ENCODE results near the gene FCHSD1. TPM values are rescaled to one million over a fixed set of nuclear protein-coding genes. Genes with fewer than 3 reads are reported as not detected.

FCHSD1 gene
- total RNA-seq, 1 experiment from 2014 or later, result 41.4 TPM

DNA sequence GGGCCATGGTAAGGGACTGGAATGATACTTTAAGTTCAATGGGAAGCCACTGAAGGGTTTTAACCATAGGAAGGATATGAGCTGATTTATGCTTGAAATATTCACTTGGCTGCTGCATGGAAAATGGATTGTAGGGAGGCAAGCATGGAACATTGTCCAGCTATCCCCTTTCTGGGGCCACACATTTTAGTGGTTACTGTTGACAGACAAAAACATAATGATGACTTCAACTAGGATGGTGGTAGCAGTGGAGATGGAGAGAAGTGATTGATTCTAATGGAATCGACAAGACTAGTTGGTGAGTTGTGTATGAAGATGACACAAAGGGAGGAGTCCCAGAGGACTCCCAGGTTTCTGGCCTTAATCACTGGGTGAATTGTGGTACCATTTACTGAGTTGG is 6.2 kb upstream of the FCHSD1 start:
- Mint-ChIP-seq H3K4me3 (ENCODE audit: low read depth, unreplicated experiment) (no peak overlapping the region), H3K36me3 (ENCODE audit: insufficient read depth, unreplicated experiment) (peaks cover 4% of the 10 kb centered on the region), H3K4me1 (ENCODE audit: low read depth, unreplicated experiment) (peaks cover 15% of the 10 kb centered on the region), H3K27ac (ENCODE audit: unreplicated experiment) (no peak overlapping the region), H3K27me3 (ENCODE audit: unreplicated experiment) (no peaks in the 10 kb centered on the region), H3K9me3 (ENCODE audit: low read depth, unreplicated experiment) (peaks cover 4% of the 10 kb centered on the region)
- intact Hi-C loops (cut with micrococcal nuclease; ENCODE audit: unreplicated experiment), result no loop called here
- CTCF ChIA-PET, result interaction anchor here (0.6 kb wide), 2 partner anchors 9 to 232 kb away, joined by 3 read pairs; no protein-coding TSS in a partner anchor
- no TSS peak for BruUV-seq (replicated peaks)
- no peak for DNase-seq
- TF ChIP-seq, protein P1, sequence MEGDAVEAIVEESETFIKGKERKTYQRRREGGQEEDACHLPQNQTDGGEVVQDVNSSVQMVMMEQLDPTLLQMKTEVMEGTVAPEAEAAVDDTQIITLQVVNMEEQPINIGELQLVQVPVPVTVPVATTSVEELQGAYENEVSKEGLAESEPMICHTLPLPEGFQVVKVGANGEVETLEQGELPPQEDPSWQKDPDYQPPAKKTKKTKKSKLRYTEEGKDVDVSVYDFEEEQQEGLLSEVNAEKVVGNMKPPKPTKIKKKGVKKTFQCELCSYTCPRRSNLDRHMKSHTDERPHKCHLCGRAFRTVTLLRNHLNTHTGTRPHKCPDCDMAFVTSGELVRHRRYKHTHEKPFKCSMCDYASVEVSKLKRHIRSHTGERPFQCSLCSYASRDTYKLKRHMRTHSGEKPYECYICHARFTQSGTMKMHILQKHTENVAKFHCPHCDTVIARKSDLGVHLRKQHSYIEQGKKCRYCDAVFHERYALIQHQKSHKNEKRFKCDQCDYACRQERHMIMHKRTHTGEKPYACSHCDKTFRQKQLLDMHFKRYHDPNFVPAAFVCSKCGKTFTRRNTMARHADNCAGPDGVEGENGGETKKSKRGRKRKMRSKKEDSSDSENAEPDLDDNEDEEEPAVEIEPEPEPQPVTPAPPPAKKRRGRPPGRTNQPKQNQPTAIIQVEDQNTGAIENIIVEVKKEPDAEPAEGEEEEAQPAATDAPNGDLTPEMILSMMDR (IDR thresholded peaks at IDR 0.05; ENCODE audit: unreplicated experiment), result no peak

DNA sequence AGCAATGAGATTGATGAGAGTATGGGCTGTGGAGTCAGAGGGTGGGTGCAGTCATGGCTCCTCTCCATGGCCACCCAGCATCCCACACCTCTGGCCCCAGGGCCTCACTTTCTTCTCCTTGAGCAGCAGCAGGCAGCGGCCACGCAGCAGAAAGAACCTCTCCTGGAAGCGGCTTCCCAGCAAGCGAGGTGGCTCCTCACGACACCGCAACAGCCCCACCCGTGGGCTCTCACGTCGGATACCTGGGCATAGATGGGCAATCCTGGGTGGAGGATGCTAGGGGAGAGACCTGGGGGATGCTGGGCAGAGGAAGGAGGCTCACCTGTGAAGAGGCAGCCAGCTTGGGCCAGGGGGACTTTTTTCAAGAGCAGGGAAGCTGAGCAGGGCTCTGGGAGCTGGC is 5.2 kb upstream of the FCHSD1 start:
- intact Hi-C loops (cut with micrococcal nuclease; ENCODE audit: unreplicated experiment), result no loop called here
- Mint-ChIP-seq H3K9me3 (ENCODE audit: low read depth, unreplicated experiment) (peaks cover 4% of the 10 kb centered on the region), H3K27ac (ENCODE audit: unreplicated experiment) (no peak overlapping the region), H3K27me3 (ENCODE audit: unreplicated experiment) (no peaks in the 10 kb centered on the region), H3K4me1 (ENCODE audit: low read depth, unreplicated experiment) (peaks cover 22% of the 10 kb centered on the region), H3K4me3 (ENCODE audit: low read depth, unreplicated experiment) (no peak overlapping the region), H3K36me3 (ENCODE audit: insufficient read depth, unreplicated experiment) (peaks cover 9% of the 10 kb centered on the region)
- CTCF ChIA-PET, result no interaction called here
- BruUV-seq (replicated peaks), result no TSS peak
- no peak for DNase-seq
- TF ChIP-seq, protein P1 (IDR thresholded peaks at IDR 0.05; ENCODE audit: unreplicated experiment), result no peak

DNA sequence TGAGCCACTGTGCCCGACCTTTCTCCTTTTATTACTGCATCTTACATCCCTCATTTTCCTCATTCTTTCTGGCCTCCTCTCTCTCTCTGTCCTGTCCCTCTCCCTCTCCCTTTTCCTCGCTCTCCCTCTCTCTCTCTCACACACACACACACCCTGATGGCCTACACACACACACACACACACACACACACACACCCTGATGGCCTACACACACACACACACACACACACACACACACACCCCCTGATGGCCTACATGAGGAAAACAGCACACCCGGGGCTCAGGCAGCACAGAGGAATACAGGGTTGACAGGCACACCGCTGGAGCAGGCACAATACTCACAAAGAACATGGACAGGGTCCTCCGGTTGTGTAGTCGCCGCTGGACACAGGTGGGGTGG is 3.8 kb upstream of the FCHSD1 start:
- Mint-ChIP-seq H3K36me3 (ENCODE audit: insufficient read depth, unreplicated experiment) (peaks cover 23% of the 10 kb centered on the region), H3K27ac (ENCODE audit: unreplicated experiment) (no peak overlapping the region), H3K27me3 (ENCODE audit: unreplicated experiment) (no peaks in the 10 kb centered on the region), H3K4me1 (ENCODE audit: low read depth, unreplicated experiment) (peaks cover 22% of the 10 kb centered on the region), H3K4me3 (ENCODE audit: low read depth, unreplicated experiment) (no peak overlapping the region), H3K9me3 (ENCODE audit: low read depth, unreplicated experiment) (peaks cover 4% of the 10 kb centered on the region)
- CTCF ChIA-PET, result no interaction called here
- intact Hi-C loops (cut with micrococcal nuclease; ENCODE audit: unreplicated experiment), result no loop called here
- TF ChIP-seq, protein P1 (IDR thresholded peaks at IDR 0.05; ENCODE audit: unreplicated experiment), result no peak
- no TSS peak for BruUV-seq (replicated peaks)
- no peak for DNase-seq

DNA sequence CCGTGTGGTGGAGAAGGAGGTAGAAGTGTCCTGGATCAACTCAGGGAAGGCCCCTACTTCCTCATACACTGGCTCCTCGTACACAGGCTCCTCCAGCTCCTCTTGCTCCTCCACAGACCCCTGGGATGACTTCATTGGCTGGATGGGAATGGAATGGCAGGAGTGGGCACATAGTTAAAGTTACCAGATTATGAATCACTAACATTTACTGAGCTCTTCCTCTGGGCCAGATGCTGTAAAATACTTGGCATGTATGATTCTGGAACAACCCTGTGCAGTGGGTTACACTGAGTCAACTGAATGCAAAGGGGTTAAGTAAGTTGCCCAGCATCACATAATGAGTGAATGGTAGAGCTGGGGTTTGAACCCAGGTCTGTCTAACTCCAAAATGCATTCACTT is 3.1 kb upstream of the FCHSD1 start:
- DNase-seq, result no peak
- no peak overlapping the region for H3K27ac Mint-ChIP-seq (ENCODE audit: unreplicated experiment)
- no peaks in the 10 kb centered on the region for H3K27me3 Mint-ChIP-seq (ENCODE audit: unreplicated experiment)
- H3K36me3 Mint-ChIP-seq (ENCODE audit: insufficient read depth, unreplicated experiment), result peaks cover 29% of the 10 kb centered on the region
- TF ChIP-seq, protein P1 (IDR thresholded peaks at IDR 0.05; ENCODE audit: unreplicated experiment), result no peak
- H3K9me3 Mint-ChIP-seq (ENCODE audit: low read depth, unreplicated experiment), result peaks cover 2% of the 10 kb centered on the region
- intact Hi-C loops (cut with micrococcal nuclease; ENCODE audit: unreplicated experiment), result no loop called here
- CTCF ChIA-PET, result interaction anchor here (0.7 kb wide), 1 partner anchor 157 kb away, joined by 5 read pairs; no protein-coding TSS in a partner anchor
- peaks cover 22% of the 10 kb centered on the region for H3K4me1 Mint-ChIP-seq (ENCODE audit: low read depth, unreplicated experiment)
- H3K4me3 Mint-ChIP-seq (ENCODE audit: low read depth, unreplicated experiment), result no peak overlapping the region
- BruUV-seq (replicated peaks), result no TSS peak
